ENCODE measurements around the gene XRCC3.

Gene XRCC3

GRCh38 chr14:103707329-103708263 lies 7.7 kb downstream of the XRCC3 start:
- no peak for DNase-seq

DNA sequence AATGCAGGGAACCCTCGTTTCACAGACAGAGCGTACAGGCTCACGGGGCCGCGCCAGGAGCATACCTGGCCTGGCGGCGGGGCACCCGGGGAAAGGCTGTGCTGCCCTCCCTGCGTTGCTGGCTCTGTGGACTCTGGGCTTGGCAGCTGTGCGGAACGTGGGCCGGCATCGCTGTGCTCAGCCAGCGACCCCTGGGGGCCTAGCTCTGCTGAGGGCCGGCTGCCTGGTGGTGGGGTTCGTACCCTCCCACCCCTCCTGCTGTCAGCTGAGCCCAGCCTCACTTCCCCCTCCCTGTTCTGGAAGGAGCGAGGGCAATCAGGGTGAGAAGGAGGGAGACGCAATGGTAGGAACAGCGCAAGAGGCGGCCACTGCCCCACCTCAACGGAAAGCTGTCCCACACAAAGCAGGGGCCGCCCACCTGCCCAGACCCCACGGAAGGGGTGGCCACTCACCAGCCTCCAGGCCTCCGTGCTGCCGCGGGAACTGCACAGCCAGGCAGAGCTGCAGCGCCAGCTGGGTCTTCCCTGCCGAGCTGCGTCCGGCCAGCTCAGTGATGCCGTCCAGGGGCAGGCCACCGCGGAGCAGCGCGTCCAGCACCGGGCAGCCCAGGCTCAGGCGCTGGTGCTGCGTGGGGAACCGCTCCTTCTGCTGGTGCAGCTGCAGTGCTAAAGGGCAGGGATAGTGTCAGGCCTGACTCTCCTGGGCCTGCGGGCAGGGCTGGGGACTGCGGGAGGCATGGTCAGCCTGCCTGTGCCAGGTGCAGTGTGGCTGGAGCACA lies 8.5 kb downstream of the XRCC3 start:
- DNase-seq: no peak

- DNase-seq: no peak
Observed at GRCh38 chr14:103705504-103706284, 9.6 kb downstream of the XRCC3 start.

GRCh38 chr14:103705118-103705503 lies 10.1 kb downstream of the XRCC3 start:
- DNase-seq: no peak

DNA sequence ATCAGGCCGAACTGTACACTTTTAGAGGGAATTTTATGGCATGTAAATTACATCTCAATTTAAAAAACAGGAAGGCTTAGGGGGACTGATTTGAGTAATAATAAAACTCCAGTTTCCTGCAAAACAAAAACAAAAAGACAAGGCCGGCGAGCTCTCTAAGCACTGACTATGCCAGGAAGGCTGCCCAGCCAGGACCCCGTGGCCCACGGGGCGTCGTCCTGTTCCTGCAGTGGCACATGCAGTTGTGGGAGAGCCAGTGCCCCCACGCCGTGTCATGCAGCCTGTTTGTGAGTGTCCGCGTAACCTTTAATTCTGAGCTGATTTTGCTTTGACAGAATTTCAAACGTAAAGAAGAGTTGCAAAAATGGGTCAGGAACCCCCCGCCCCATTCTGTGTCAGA lies 10.5 kb downstream of the XRCC3 start:
- DNase-seq: no peak

DNA sequence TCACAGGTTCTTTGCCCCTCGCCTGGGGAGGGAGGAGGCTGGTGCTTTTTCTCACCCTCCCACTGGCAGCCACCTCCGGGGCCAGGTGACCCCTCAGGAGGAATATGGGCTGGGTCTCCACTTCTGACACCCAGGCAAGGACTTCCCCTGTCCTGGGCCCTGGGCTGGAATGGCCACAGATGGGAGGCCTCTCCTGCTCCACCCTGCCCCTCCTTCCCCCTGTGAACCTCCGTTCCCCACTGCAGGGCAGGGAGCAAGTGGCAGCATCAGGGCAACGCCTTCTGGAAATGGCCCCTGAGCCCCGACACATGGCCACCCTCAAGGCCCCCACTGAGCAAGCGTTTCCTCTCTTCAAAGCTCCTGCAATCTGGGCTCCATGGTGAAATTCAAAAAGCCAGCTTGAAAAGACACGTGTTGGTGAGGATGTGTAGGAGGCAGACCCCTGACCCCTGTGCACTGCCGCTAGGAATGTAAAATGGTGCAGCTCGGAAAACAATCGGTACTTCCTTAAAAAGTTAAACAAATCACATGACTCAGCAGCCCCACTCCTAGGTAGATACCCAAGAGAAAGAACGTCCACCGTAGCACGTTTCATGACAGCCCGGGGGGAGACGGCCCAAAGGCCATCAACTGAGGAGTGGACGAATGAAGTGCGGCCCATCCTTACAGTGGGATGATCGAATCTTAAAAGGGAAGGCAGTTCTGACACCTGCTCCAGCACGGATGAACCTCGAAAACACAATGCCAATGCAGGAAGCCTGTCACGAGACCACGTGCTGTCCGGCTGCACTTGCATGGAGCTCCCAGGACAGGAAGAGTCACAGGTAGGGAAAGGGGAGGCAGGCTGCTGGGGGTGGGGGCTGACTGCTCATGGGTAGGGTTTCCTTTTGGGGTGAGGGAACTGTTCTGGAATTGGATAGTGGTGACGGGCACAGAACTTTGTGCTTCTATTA lies 11.5 kb downstream of the XRCC3 start:
- no peak for DNase-seq

DNA sequence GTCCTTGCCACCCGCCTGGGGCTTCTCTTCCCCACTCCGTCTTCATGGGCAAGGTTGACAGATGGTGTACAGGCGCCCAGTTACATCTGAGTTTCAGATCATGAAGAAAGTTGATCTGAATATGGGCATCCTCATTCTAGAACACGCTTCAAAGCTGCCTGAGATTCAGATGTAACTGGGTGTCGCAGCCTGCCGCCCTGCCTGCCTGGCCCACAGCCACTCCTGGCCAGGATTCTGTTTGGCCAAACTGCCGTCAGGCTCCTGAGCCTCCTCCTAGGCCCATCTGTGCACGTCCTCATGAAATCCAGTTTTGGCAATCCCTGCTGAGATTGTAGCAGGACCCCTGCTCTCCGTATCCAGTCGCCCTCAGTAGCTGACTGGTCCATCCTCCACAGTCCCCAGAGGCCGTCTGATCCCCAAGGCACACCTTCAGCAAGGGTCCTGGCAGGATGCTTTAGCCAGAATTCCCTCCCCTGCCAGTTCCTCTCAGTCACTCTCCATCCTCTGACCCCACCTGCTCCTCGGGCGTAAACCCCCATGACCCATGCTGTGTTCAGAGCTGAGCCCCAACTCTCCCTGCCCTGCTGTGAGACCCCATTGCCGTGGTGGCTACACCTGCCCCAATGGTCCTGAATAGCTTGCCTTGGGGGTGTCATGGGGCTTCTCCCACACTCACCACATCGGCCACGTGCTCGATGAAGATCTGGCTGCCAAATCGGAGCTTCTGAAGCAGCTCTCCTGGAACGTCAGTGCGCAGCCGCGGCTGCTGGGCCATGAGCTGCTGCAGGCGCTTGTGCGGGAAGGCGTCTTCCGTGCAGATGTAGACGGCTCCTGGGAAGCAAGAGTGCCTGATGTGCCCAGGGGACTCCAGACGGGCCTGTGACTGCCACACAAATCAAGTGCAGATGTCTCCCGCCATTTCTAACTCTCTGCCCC lies 12.5 kb downstream of the XRCC3 start:
- DNase-seq: no peak

DNA sequence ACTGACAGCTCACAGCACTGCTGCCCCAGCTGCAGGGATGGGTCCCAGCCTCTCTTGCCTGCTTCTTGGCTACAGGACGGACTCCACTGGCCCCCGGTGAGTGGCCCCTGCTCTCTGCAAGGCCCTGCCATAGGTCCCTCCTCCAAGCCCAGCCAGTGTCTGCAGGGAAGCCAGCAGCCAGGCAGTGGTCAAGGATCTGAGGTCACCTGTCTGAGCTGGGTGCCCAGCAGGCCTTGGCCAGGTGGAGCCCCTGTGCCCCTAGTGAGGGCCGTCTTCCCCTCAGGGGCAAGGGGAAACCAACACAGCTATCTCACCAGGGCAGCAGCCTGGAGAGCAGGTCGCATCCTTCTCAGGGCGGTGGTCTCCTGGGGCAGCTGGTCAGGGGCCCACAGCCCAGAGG lies 13.2 kb downstream of the XRCC3 start:
- no peak for DNase-seq

DNA sequence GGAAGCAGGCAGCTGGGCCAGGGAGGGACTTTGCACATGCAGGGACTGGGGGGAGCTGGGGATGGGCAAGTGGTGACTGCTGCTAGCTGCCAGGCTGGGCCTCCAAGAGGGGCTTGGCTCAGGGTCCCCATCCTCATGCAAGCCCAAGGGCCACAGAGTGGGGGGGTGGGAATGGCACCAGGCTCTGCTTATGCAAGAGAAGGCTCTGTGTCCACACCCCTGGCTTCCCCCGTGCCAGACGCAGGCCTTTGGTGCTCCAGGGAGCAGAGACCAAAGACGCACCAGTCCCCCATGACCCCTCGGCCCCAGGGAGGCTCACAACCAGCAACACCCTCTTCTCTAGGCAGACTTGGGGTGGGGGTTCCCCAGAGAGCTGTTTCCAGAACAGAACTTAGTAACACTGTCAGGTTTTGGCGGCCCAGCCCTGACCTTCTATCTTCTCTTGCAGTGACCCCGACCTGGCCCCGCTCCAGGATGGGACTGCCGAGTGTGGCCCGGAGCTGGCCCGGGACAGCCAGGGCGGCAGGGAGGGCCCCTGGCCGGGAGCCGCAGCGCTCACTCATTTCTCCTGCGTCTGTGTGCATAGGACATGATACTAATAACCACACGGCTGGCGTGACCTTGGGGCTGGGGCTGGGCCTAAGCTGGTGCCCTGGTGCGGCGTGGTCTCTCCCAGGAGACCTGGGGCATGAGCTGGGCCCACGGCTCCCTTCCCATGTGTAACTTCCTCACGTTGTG lies 14.3 kb downstream of the XRCC3 start:
- no peak for DNase-seq

GRCh38 chr14:103699901-103700752 lies 15.1 kb downstream of the XRCC3 start:
- DNase-seq: peak in 32 of 51 donors; percentile 26 to 82 (median 54)

DNA sequence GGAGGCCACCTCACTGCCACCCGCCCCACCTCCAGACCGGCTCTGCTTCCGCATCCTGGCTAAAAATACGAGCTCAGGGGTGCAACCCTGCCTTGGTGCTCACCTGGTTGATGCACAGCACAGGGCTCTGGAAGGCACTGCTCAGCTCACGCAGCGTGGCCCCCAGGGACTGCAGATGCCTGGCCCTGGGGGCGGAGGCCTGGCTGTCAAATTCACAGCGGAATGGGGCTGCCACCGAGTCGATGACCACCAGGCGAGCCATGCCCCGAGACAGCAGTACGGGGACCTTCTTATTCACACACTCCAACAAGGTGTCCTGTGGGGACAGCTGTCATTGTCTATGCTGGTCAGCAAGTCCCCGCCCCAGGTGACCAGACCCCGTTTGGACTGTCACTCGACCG lies 16.0 kb downstream of the XRCC3 start:
- no peak for DNase-seq

DNA sequence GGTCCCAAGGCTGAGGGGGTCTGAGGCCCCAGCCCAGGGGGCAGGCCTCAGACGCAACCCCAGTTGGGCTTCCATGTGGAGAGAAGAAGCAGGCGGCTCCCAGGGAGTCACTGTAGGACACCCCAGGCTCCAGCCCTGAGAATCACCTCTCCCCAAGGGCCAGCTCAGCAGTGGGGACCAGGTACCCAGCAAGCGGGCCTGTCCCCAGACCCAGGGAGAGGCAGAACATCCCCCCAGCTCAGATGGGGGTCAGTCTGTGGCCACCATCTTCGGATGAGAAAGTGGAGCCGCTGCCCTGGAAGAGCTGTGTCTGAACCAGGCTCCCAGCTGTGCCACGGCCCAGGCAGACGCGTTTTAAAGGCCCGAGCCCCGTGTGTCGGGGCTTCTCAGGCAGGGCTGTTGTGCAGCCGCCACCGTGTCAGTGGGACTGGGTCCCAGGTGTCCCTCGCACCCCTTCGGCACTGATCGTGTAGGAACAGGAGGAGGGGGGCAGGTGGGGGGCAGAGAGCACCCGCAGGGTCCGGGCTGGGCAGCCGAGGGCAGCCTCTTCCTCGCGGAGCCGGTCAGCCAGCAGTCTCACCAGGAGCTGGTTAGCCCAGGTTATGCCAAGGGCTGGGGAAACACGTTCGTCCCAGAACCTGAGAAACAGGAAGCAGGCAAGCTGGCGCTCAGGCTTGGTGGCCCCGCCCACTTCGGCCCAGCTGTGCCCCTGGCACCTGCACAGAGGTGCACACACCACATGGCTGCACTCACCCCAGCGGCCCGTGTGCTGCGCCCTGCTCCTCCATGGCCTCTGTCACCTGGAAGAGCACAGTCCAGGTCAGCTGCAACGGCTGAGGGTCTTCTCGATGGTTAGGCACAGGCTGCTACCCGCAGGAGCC lies 16.6 kb downstream of the XRCC3 start:
- DNase-seq: no peak

DNA sequence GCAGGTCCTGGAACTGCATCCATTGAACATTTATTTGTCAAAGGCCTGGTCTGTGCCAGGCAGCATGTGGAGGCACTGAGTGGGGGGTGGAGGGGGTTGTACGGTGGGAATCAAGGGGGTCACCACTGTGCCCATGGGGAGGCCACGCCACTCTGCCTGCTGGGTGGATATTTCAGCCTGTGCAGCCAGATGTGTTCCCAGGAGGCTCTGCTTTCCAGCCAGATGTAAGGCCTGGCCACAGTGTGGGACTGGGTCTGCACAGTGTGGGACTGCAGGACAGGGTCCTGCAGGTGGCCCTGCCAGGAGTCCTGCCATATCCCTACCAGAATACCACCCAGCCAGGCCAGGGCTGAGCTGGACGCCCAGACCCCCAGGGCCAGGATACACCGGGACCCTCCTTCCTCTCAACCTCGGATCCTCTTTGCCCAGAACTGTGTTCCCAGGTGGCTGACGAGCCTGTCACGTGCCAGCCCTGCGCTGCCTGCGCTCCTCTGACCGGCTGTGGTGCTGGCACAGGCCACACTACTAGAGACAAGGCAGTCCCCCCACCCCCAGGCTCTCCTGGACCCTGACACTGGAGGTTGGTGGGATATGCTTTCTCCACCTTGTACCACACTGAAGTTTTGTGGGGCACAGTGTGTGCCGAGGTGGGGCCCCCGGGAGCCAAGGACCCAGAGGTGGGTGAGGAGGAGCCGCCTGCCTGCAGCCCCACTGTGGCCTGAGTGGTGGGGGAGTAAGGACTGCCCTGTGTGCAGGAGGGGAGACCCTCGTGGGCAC lies 17.5 kb downstream of the XRCC3 start:
- DNase-seq: no peak

DNA sequence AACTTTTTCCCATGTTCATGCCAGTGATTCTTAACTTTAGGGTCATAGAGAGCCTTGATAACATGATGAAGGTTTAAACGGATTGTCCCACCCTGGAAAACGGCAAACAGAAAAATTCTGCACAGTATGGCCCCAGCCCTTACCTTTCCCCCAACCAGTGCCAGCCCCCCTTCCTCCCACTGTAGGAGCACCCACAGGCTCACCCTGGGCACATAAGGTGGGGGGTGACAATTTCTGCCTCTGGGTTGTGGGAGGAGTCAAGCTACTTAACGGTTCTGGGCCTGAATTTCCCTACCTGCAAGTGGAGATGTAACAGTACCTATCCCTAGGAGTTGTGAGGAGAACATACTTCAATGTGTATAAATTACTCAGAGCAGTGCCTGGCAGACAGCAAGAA lies 18.0 kb downstream of the XRCC3 start:
- no peak for DNase-seq

DNA sequence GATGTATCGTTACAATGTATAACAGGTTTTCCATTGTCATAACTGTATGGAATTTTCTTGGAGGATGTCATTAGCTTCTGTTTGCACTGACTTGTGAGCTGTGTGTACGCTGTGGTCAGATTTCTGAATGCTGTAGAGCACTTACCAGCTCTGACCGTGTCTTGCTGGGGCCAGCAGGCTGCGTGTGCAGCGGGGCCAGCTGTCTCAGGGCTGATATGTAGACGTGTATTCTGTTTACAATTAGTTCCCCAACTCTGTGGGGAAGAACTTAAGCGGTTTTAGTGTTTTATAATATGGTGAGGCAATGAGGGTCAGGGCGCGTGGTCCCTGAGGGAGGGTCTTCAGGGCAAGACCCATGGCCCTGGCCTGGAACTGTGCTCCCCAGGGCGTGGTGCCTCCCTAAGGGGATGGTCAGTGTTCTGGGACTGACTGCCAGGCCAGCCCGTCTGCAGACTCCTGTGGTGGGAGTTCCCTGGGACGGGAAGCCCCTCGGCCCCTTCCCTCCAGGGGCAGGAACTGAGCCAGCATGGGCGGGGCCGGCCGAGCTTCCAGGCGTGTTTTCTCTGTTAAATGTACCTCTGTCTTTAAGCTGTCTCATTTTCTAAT lies 18.7 kb downstream of the XRCC3 start:
- DNase-seq: no peak

DNA sequence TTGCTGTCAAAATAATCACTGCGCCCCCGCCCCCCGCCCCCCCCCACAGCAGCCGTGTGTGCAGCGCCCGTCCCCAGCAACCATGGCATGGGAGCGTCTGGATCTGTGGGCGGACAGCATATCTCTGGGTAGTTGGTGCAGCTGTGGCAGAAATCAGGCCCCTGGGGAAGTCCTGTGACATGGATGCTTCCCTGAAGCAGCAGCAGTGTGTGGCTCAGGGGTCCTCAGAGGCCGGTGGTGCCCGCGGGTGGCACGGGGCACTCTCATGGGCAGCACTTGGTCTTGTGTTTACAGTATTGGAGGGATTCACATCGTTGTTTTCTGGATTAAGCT lies 19.2 kb downstream of the XRCC3 start:
- no peak for DNase-seq

Measured in hypothalamus (tissue), 51 donors.